NCI-H146 treated with DMSO at 0.1 percent for 48 hours (cell line): ENCODE data around the gene OR13H1.
"Not testable (repeated sequence)": the region's sequence is repeated elsewhere in the genome, so short reads cannot be mapped to it uniquely, and the experiment has no call there.

Experiments
- DNase-seq: peaks from one replicate; lab custom pipeline; 2025; ENCODE audit not compliant: unreplicated experiment; lab: John Stamatoyannopoulos, UW

OR13H1 gene, protein sequence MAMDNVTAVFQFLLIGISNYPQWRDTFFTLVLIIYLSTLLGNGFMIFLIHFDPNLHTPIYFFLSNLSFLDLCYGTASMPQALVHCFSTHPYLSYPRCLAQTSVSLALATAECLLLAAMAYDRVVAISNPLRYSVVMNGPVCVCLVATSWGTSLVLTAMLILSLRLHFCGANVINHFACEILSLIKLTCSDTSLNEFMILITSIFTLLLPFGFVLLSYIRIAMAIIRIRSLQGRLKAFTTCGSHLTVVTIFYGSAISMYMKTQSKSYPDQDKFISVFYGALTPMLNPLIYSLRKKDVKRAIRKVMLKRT

DNA sequence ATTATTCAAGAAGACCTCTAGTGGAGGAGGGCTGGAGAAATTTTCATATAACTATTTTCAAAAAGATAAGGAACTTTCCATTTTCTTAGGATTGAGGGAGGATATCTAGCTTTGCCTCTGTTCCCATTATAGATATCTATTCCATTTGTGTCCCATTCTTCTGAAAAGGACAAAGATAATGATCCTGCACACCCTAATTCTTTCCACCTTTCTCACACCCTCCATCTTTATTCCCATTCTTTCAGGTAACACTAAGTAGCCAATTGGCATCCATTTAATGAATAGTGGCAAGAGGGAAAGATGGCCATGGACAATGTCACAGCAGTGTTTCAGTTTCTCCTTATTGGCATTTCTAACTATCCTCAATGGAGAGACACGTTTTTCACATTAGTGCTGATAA lies at the start of gene OR13H1:
TSS of gene OR13H1 (plus strand) at position 301 of the 400 bp plus-strand sequence. CDS start at position 301, 0 bp downstream.
- no peak for DNase-seq

DNA sequence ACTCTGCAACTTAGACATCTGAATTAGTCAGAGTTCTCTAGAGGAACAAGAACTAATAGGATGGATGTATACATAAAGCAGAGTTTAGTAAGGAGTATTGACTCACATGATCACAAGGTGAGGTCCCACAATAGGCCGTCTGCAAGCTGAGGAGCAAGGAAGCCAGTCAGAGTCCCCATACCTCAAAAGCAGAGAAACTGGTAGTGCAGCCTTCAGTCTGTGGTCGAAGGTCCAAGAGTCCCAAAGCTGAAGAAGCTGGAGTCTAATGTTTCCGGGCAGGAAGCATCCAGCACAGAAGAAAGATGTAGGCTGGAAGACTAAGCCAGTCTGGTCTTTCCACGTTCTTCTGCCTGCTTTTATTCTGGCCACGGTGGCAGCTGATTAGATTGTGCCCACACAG lies 42.3 kb upstream of the OR13H1 start:
- DNase-seq, result not testable (repeated sequence)

- DNase-seq, result no peak
Measured at GRCh38 chrX:131513159-131513914, 30.5 kb upstream of the OR13H1 start.

- DNase-seq, result no peak
Measured at GRCh38 chrX:131521824-131522223, 22.1 kb upstream of the OR13H1 start.

DNA sequence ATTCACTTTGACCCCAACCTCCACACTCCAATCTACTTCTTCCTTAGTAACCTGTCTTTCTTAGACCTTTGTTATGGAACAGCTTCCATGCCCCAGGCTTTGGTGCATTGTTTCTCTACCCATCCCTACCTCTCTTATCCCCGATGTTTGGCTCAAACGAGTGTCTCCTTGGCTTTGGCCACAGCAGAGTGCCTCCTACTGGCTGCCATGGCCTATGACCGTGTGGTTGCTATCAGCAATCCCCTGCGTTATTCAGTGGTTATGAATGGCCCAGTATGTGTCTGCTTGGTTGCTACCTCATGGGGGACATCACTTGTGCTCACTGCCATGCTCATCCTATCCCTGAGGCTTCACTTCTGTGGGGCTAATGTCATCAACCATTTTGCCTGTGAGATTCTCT lies 344 bp downstream of the OR13H1 start:
- DNase-seq, result no peak

- DNase-seq, result no peak
Measured at GRCh38 chrX:131549011-131549410, 5.1 kb downstream of the OR13H1 start.

GRCh38 chrX:131552453-131552852 lies 8.6 kb downstream of the OR13H1 start:
- DNase-seq, result not testable (repeated sequence)

- no peak for DNase-seq
Measured at GRCh38 chrX:131558562-131558961, 14.7 kb downstream of the OR13H1 start.

DNA sequence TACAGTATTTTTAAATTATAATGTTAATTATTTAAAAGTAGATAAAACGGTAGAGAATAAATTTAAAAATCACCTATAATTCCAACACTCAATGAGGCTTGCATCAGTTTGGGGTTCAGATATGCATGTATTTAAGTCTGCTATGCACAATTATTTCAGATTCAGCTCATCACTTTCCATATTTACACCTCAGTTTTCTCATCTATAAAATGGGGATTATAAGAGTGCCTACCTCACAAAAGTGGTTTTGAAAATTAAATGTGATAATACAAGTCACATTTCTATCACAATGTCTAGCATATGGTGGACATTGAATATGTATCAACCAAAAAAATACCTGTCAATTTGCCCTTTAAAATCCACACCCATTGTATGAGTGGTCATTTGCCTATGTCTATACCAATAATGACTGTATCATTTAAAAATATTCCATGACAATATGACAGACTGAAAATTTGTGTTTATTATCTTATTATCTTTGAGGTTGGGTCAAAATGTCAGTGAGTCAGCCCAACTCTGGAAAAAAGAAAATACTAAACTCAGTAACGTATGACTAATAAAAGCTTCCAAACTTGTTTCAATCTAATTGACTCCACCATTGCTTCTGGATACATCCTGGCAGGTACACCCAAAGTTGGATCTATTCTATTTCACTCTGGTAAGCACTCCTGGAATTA lies 20.8 kb downstream of the OR13H1 start:
- DNase-seq, result no peak

DNA sequence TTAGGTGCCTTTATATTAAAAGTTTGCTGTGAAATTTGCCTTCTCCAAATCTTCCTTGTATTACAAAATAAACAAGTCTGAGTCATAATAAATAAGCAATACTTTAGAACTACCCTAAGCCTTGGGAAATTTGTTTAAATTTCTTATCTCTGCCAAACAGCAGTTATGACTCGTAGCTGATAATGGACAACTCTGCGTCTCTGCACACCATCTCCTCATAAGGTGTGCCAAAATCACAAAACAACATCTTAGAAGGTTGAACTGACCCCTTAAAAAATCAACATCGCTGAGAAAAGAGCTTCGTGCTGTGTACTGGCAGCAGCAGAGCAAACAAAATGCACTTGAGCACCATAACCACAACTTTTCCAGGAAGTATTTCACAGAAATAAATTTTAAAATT lies 22.0 kb downstream of the OR13H1 start:
- no peak for DNase-seq

DNA sequence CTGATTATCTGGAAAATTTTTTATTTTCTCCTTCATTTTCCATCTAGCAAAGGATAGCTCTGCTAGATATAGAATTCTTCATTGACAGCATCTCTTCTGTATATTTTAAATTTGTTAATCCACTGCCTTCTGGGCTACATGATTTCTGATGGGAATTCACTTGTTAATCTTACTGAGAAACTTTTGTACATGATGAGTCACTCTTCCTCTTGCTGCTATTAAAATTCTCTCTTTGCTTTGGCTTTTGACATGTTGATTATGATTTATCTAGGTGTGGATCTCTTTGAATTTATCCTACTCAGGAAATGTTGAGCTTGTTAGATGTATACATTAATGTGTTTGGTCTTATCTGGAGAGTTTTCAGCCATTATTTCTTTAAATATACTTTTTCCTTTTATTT lies 27.5 kb downstream of the OR13H1 start:
- DNase-seq, result no peak

GRCh38 chrX:131572372-131573014 lies 28.6 kb downstream of the OR13H1 start:
- DNase-seq, result no peak

DNA sequence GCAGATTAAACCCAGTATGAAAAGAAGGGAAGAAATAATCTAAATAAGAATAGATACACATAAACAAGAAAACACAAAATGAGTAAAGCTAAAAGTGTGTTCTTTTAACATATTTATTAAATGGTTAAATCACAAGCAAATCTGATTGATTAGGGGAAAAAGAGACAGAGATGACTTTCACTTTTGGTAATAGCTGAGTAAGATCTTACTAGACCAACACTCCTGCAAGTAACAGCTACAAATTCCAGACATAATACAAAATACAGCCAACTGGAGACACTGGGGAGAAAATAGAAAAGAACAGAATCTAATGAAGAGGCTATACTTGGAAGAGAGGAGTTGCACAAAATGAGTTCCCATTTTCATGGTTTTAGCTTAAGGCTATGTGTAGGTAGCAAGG lies 33.5 kb downstream of the OR13H1 start:
- no peak for DNase-seq

DNA sequence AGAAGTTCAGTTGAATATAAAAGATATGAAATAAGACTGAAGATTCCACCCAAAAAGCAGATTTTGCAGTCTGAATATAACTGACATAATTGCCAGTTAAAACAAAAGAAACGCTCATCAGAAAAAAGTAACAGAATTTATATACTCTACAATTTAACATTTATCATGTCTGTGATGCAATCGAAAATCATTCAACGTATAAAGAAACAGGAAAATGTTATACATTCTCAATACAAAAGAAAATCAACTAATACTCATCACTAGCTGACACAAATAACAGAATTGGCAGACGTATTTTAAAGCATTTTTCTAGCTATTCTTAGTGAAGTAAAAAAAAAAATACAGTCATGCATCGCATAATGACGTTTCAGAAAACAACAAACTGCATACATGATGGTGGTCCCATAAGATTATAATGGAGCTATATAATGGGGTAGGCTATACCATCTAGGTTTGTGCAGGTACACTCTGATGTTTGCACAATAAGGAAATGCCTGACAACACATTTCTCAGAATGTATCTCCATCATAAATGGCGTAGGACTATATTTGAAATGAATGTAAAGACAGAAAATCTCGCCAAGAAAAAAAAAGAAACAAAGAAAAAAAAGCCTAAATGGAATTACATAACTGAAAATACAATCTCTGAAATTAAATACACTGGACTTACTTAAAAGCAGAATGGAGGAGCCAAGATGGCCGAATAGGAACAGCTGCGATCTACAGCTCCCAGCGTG lies 34.3 kb downstream of the OR13H1 start:
- DNase-seq, result no peak

- not testable (repeated sequence) for DNase-seq
Measured at GRCh38 chrX:131578735-131579367, 35.0 kb downstream of the OR13H1 start.

GRCh38 chrX:131588995-131589394 lies 45.1 kb downstream of the OR13H1 start:
- no peak for DNase-seq
